ENCODE results near the gene SOX12. TPM values are rescaled to one million over a fixed set of nuclear protein-coding genes. Genes with fewer than 3 reads are reported as not detected.
"Not testable (repeated sequence)": the region's sequence is repeated elsewhere in the genome, so short reads cannot be mapped to it uniquely, and the experiment has no call there.

The SOX12 gene
- polyA plus RNA-seq, 3 donors = 25.7 to 29.0 (median 27.4) TPM

DNA sequence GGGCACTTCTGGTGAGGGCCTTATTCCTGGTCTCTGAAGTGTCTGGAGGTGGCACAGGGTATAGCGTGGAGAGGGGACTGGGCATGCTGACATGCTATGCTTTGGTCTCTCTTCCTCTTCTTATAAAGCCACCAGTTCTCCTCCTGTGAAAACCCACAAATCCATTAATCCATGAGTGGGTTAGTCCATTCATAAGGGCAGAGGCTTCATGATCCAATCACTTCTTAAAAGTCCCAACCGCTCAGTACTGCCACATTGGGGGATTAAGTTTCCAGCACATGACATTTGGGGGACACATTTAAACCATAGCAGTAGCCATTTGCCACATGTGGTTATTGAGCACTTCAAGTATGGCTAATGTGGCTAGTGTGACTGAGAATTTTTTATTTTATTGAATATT is 51.4 kb downstream of the SOX12 start:
- DNase-seq (ENCODE audit: low read depth in 3 of 3, low spot score in 2 of 3) = no peak

DNA sequence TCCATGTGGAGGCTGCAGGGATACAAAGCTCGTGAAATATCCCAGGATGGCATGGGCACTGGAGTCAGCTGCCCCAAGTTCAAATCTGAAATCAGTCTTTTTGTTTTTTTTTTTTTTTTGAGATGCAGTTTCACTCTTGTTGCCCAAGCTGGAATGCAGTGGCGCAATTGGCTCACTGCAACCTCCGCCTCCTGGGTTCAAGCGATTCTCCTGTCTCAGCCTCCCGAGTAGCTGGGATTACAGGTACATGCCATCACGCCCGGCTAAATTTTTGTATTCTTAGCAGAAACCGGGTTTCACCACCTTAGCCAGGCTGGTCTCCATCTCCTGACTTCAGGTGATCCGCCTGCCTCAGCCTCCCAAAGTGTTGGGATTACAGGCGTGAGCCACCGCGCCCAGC is 52.2 kb downstream of the SOX12 start:
- not testable (repeated sequence) for DNase-seq (ENCODE audit: low read depth in 3 of 3, low spot score in 2 of 3)

DNA sequence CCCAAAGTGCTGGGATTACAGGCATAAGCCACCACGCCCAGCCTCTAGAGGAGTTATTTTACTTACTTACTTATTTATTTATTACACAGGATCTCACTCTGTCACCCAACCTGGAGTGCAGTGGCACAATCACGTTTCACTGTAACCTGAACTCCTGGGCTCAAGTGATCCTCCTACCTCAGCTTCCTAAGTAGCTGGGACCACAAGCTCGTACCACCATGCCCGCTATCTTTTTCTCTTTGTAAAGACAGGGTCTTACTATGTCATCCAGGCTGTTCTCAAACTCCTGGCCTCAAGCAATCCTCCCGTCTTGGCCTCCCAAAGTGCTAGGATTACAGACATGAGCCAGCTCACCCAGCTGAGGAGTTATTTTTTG is 53.6 kb downstream of the SOX12 start:
- no peak for DNase-seq (ENCODE audit: low read depth in 3 of 3, low spot score in 2 of 3)

Other genes starting within 250 kb of the SOX12 start
- not detected for gene DEFB125, start 237.9 kb upstream of the SOX12 start, polyA plus RNA-seq (ENCODE audit: insufficient read length in 3 of 3)
- gene DEFB126, start 183.0 kb upstream of the SOX12 start, polyA plus RNA-seq (ENCODE audit: insufficient read length in 3 of 3) = not detected
- not detected for gene DEFB127, start 168.1 kb upstream of the SOX12 start, polyA plus RNA-seq (ENCODE audit: insufficient read length in 3 of 3)
- gene DEFB128, start 135.8 kb upstream of the SOX12 start, polyA plus RNA-seq (ENCODE audit: insufficient read length in 3 of 3) = not detected
- gene DEFB129, start 98.3 kb upstream of the SOX12 start, polyA plus RNA-seq (ENCODE audit: insufficient read length in 3 of 3) = not detected
- not detected for gene DEFB132, start 67.8 kb upstream of the SOX12 start, polyA plus RNA-seq (ENCODE audit: insufficient read length in 3 of 3)
- 10 to 100 TPM; 29.4 to 37.0 (median 36.5) TPM for gene C20orf96, start 34.8 kb upstream of the SOX12 start, polyA plus RNA-seq (ENCODE audit: insufficient read length in 3 of 3)
- 10 to 100 TPM; 49.6 to 53.7 (median 52.7) TPM for gene ZCCHC3, start 28.0 kb upstream of the SOX12 start, polyA plus RNA-seq (ENCODE audit: insufficient read length in 3 of 3)
- gene NRSN2, start 21.6 kb downstream of the SOX12 start, polyA plus RNA-seq (ENCODE audit: insufficient read length in 3 of 3) = 10 to 100 TPM; 45.7 to 51.3 (median 46.0) TPM
- gene TRIB3, start 55.2 kb downstream of the SOX12 start, polyA plus RNA-seq (ENCODE audit: insufficient read length in 3 of 3) = 1 to 10 TPM; 3.5 to 4.3 (median 3.7) TPM
- 10 to 100 TPM; 68.3 to 74.2 (median 70.9) TPM for gene RBCK1, start 82.7 kb downstream of the SOX12 start, polyA plus RNA-seq (ENCODE audit: insufficient read length in 3 of 3)
- gene TBC1D20, start 137.0 kb downstream of the SOX12 start, polyA plus RNA-seq (ENCODE audit: insufficient read length in 3 of 3) = 10 to 100 TPM; 32.9 to 35.5 (median 32.9) TPM
- 100 to 1,000 TPM; 132 to 138 (median 137) TPM for gene CSNK2A1, start 218.2 kb downstream of the SOX12 start, polyA plus RNA-seq (ENCODE audit: insufficient read length in 3 of 3)